ENCODE data around the gene SH3RF1.

Gene SH3RF1

GRCh38 chr4:169100670-169101101 lies 170.1 kb downstream of the SH3RF1 start:
- H3K36me3 Mint-ChIP-seq (ENCODE audit: insufficient read depth), result peaks cover 2% of the 10 kb centered on the region
- DNase-seq (ENCODE audit: low spot score in 2 of 2) (no peak), ATAC-seq (replicated peaks; ENCODE audit: extremely low read depth, poor library complexity, severe bottlenecking) (no peak)
- no peak overlapping the region for H3K4me3 Mint-ChIP-seq
- H3K9me3 Mint-ChIP-seq, result no peaks in the 10 kb centered on the region
- H3K27me3 Mint-ChIP-seq, result peaks cover 16% of the 10 kb centered on the region
- H3K27ac Mint-ChIP-seq (ENCODE audit: low read depth), result no peak overlapping the region
- no peaks in the 10 kb centered on the region for H3K4me1 Mint-ChIP-seq

GRCh38 chr4:169099771-169100180 lies 171.0 kb downstream of the SH3RF1 start:
- Mint-ChIP-seq H3K4me1 (no peaks in the 10 kb centered on the region), H3K9me3 (no peaks in the 10 kb centered on the region), H3K27me3 (peaks cover 16% of the 10 kb centered on the region), H3K4me3 (no peak overlapping the region), H3K27ac (ENCODE audit: low read depth) (no peak overlapping the region), H3K36me3 (ENCODE audit: insufficient read depth) (peaks cover 2% of the 10 kb centered on the region)
- ATAC-seq (replicated peaks; ENCODE audit: extremely low read depth, poor library complexity, severe bottlenecking), result no peak
- no peak for DNase-seq (ENCODE audit: low spot score in 2 of 2)

GRCh38 chr4:169098969-169099690 lies 171.6 kb downstream of the SH3RF1 start:
- ATAC-seq (replicated peaks; ENCODE audit: extremely low read depth, poor library complexity, severe bottlenecking) (no peak), DNase-seq (ENCODE audit: low spot score in 2 of 2) (no peak)
- Mint-ChIP-seq H3K36me3 (ENCODE audit: insufficient read depth) (peaks cover under 1% of the 10 kb centered on the region), H3K4me3 (no peak overlapping the region), H3K27ac (ENCODE audit: low read depth) (no peak overlapping the region), H3K27me3 (peaks cover 16% of the 10 kb centered on the region), H3K9me3 (no peaks in the 10 kb centered on the region), H3K4me1 (no peaks in the 10 kb centered on the region)

GRCh38 chr4:169098532-169098931 lies 172.2 kb downstream of the SH3RF1 start:
- DNase-seq (ENCODE audit: low spot score in 2 of 2), result no peak
- H3K4me1 Mint-ChIP-seq, result no peaks in the 10 kb centered on the region
- no peak for ATAC-seq (replicated peaks; ENCODE audit: extremely low read depth, poor library complexity, severe bottlenecking)
- H3K4me3 Mint-ChIP-seq, result no peak overlapping the region
- no peaks in the 10 kb centered on the region for H3K9me3 Mint-ChIP-seq
- H3K27ac Mint-ChIP-seq (ENCODE audit: low read depth), result no peak overlapping the region
- peaks cover 16% of the 10 kb centered on the region for H3K27me3 Mint-ChIP-seq
- no peaks in the 10 kb centered on the region for H3K36me3 Mint-ChIP-seq (ENCODE audit: insufficient read depth)

GRCh38 chr4:169098054-169098497 lies 172.7 kb downstream of the SH3RF1 start:
- Mint-ChIP-seq H3K4me1 (no peaks in the 10 kb centered on the region), H3K4me3 (no peak overlapping the region), H3K9me3 (no peaks in the 10 kb centered on the region), H3K27ac (ENCODE audit: low read depth) (no peak overlapping the region), H3K36me3 (ENCODE audit: insufficient read depth) (no peaks in the 10 kb centered on the region), H3K27me3 (peaks cover 16% of the 10 kb centered on the region)
- DNase-seq (ENCODE audit: low spot score in 2 of 2) (no peak), ATAC-seq (replicated peaks; ENCODE audit: extremely low read depth, poor library complexity, severe bottlenecking) (no peak)

GRCh38 chr4:169096221-169096620 lies 174.5 kb downstream of the SH3RF1 start:
- no peaks in the 10 kb centered on the region for H3K36me3 Mint-ChIP-seq (ENCODE audit: insufficient read depth)
- no peaks in the 10 kb centered on the region for H3K9me3 Mint-ChIP-seq
- ATAC-seq (replicated peaks; ENCODE audit: extremely low read depth, poor library complexity, severe bottlenecking) (no peak), DNase-seq (ENCODE audit: low spot score in 2 of 2) (no peak)
- H3K4me1 Mint-ChIP-seq, result no peaks in the 10 kb centered on the region
- H3K27me3 Mint-ChIP-seq, result peaks cover 16% of the 10 kb centered on the region
- no peak overlapping the region for H3K27ac Mint-ChIP-seq (ENCODE audit: low read depth)
- no peak overlapping the region for H3K4me3 Mint-ChIP-seq

- H3K4me3 Mint-ChIP-seq, result no peak overlapping the region
- ATAC-seq (replicated peaks; ENCODE audit: extremely low read depth, poor library complexity, severe bottlenecking), result no peak
- H3K36me3 Mint-ChIP-seq (ENCODE audit: insufficient read depth), result no peaks in the 10 kb centered on the region
- peaks cover 5% of the 10 kb centered on the region for H3K9me3 Mint-ChIP-seq
- H3K27ac Mint-ChIP-seq (ENCODE audit: low read depth), result no peak overlapping the region
- peaks cover 16% of the 10 kb centered on the region for H3K27me3 Mint-ChIP-seq
- no peaks in the 10 kb centered on the region for H3K4me1 Mint-ChIP-seq
- DNase-seq (ENCODE audit: low spot score in 2 of 2), result no peak
These were observed 176.0 kb downstream of the SH3RF1 start for GRCh38 chr4:169094656-169095231.

GRCh38 chr4:169092889-169093522 lies 177.8 kb downstream of the SH3RF1 start:
- Mint-ChIP-seq H3K27me3 (peaks cover 16% of the 10 kb centered on the region), H3K36me3 (ENCODE audit: insufficient read depth) (no peaks in the 10 kb centered on the region), H3K9me3 (peaks cover 11% of the 10 kb centered on the region), H3K4me1 (no peaks in the 10 kb centered on the region), H3K27ac (ENCODE audit: low read depth) (no peak overlapping the region), H3K4me3 (no peak overlapping the region)
- DNase-seq (ENCODE audit: low spot score in 2 of 2), result no peak
- no peak for ATAC-seq (replicated peaks; ENCODE audit: extremely low read depth, poor library complexity, severe bottlenecking)

- H3K36me3 Mint-ChIP-seq (ENCODE audit: insufficient read depth), result no peaks in the 10 kb centered on the region
- no peak overlapping the region for H3K4me3 Mint-ChIP-seq
- H3K4me1 Mint-ChIP-seq, result no peaks in the 10 kb centered on the region
- ATAC-seq (replicated peaks; ENCODE audit: extremely low read depth, poor library complexity, severe bottlenecking) (no peak), DNase-seq (ENCODE audit: low spot score in 2 of 2) (no peak)
- no peaks in the 10 kb centered on the region for H3K27me3 Mint-ChIP-seq
- H3K9me3 Mint-ChIP-seq, result peaks cover 11% of the 10 kb centered on the region
- H3K27ac Mint-ChIP-seq (ENCODE audit: low read depth), result no peak overlapping the region
These were observed 180.1 kb downstream of the SH3RF1 start for GRCh38 chr4:169090484-169091215.

GRCh38 chr4:169089004-169089403 lies 181.8 kb downstream of the SH3RF1 start:
- no peaks in the 10 kb centered on the region for H3K36me3 Mint-ChIP-seq (ENCODE audit: insufficient read depth)

GRCh38 chr4:169084954-169085353 lies 185.8 kb downstream of the SH3RF1 start:
- ATAC-seq (replicated peaks; ENCODE audit: extremely low read depth, poor library complexity, severe bottlenecking) (no peak), DNase-seq (ENCODE audit: low spot score in 2 of 2) (no peak)
- no peak overlapping the region for H3K4me3 Mint-ChIP-seq
- peaks cover 6% of the 10 kb centered on the region for H3K9me3 Mint-ChIP-seq
- H3K4me1 Mint-ChIP-seq, result peaks cover under 1% of the 10 kb centered on the region
- no peaks in the 10 kb centered on the region for H3K36me3 Mint-ChIP-seq (ENCODE audit: insufficient read depth)
- no peak overlapping the region for H3K27ac Mint-ChIP-seq (ENCODE audit: low read depth)
- H3K27me3 Mint-ChIP-seq, result no peaks in the 10 kb centered on the region

More at GRCh38 chr4:169089004-169089403, 181.8 kb downstream of the SH3RF1 start:
- Mint-ChIP-seq H3K4me3 (no peak overlapping the region), H3K9me3 (peaks cover 11% of the 10 kb centered on the region), H3K27me3 (no peaks in the 10 kb centered on the region), H3K27ac (ENCODE audit: low read depth) (no peak overlapping the region), H3K4me1 (no peaks in the 10 kb centered on the region)
- no peak for ATAC-seq (replicated peaks; ENCODE audit: extremely low read depth, poor library complexity, severe bottlenecking)
- DNase-seq (ENCODE audit: low spot score in 2 of 2), result no peak

GRCh38 chr4:169080981-169081380 lies 189.8 kb downstream of the SH3RF1 start:
- DNase-seq (ENCODE audit: low spot score in 2 of 2) (no peak), ATAC-seq (replicated peaks; ENCODE audit: extremely low read depth, poor library complexity, severe bottlenecking) (no peak)
- Mint-ChIP-seq H3K9me3 (no peaks in the 10 kb centered on the region), H3K27ac (ENCODE audit: low read depth) (no peak overlapping the region), H3K4me1 (peaks cover 6% of the 10 kb centered on the region), H3K36me3 (ENCODE audit: insufficient read depth) (peaks cover 2% of the 10 kb centered on the region), H3K27me3 (peaks cover 11% of the 10 kb centered on the region), H3K4me3 (no peak overlapping the region)

Data from central memory CD8-positive, alpha-beta T cell (primary cell).